GM11168 (cell line): Measurements from ENCODE around the gene NBEAL2.
"Not testable (repeated sequence)": the region's sequence is repeated elsewhere in the genome, so short reads cannot be mapped to it uniquely, and the experiment has no call there.

Experiments used
- in situ Hi-C: fragments of 300-500 bp; cut with MboI; formaldehyde crosslinking; loops from one replicate; pipeline ENCODE4 v1.12.0; 2022; ENCODE audit warnings: low sequenced_read_pairs; ENCODE audit not compliant: unreplicated experiment

NBEAL2 gene

DNA sequence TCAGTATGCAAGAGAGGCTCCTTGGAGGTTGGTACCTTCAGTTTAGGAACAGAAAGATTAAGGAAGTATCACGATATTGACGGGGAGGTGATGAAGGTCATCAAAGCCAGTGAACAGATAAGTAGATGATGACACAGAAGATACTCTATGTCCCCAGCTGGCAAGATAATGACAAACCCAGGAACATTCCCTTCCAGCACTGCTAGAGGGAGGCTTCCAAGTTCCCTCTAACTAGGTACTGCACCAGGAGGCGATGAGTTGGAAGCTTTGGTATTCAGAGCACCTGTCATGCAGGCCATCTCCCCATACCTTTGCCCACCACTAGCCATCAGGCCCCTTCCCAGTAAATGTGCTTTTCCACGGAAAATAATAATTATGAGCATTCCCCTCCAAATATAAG lies 40.8 kb downstream of the NBEAL2 start:
- in situ Hi-C loops, result loop anchor here (25.0 kb wide), 1 partner anchor 308 kb away; the partner anchor contains the start of genes PRSS50 and TMIE

- in situ Hi-C loops, result loop anchor here (25.0 kb wide), 1 partner anchor 310 kb away; the partner anchor contains the start of genes PRSS50 and TMIE
Measured at GRCh38 chr3:47022641-47023071, 43.2 kb downstream of the NBEAL2 start.

DNA sequence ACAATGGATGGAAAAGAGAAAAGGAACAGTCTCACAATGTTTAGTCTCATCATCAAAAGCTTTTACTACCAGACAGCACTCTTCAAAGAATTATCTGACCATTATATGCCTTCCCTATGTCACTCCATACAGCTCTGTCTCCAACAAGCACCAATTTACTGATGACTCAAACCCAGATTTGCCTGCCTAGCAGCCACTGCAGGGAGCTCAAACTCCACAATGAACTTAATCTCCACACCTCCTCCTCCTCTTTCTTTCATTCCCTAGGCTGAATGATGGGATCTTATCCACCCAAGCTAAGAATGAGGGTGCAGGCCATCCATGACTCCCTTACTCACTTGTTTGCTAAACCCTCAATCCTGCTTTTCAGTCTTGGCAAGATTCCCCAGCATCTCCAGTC lies 45.5 kb downstream of the NBEAL2 start:
- in situ Hi-C loops, result loop anchor here (25.0 kb wide), 1 partner anchor 313 kb away; the partner anchor contains the start of genes PRSS50 and TMIE

DNA sequence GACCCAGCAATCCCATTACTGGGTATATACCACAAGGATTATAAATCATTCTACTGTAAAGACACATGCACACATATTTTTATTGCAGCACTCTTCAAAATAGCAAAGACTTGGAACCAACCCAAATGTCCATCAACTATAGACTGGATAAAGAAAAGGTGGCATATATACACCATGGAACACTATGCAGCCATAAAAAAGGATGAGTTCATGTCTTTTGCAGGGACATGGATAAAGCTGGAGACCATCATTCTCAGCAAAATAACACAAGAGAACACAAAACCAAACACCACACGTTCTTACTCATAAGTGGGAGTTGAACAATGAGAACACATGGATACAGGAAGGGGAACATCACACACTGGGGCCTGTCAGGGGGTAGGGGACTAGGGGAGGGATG lies 47.0 kb downstream of the NBEAL2 start:
- in situ Hi-C loops, result not testable (repeated sequence)

- in situ Hi-C loops, result no loop called here
Measured at GRCh38 chr3:47028146-47028545, 48.7 kb downstream of the NBEAL2 start.

- in situ Hi-C loops, result no loop called here
Measured at GRCh38 chr3:47028667-47029066, 49.2 kb downstream of the NBEAL2 start.

- in situ Hi-C loops, result not testable (repeated sequence)
Measured at GRCh38 chr3:47031041-47031440, 51.6 kb downstream of the NBEAL2 start.

DNA sequence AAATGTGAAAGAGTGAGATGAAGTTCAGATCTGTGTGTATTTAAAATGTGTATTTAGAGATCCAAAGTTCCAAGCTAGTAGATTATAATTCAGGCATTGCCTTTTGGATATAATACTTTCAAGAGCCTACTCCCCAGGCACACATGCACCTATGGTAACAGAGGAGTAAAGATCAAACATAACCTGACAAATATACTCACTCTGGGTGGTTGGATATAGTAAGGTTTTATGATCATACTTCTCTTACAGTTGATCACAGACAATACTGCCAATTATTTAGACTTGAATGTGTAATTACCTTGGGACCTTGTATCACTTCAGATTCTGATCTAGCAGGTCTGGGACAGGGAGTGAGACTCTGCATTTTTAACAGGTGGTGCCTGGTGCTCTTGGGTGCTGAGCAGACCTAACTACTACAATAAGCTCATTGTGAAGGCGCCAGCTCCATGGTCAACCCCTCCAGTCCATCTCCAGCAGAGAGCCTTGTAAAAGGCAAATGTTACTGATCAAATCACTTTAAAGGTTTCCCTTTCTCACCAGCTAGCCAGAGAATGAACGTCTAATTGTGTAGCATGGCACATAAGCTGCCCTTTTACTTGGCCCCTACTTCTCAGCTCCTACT lies 55.5 kb downstream of the NBEAL2 start:
- in situ Hi-C loops, result no loop called here

DNA sequence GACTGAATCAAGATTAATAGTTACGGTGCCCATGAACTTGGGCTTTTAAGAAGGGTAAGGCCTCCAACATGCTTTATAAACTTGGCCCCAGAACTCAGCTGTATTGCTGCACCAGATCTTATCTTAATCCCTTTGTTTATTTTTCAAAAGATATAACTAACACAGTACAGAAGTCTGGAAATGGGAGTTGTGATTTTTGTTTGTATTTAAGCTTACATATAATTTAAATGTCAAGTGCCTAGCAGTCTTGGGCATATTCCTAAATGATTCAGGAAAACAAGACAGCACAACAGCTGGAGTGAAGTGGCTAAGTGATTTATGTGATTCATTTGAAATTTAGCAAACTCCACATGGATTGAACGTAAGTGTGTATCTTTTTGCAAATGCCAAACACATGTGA lies 56.2 kb downstream of the NBEAL2 start:
- in situ Hi-C loops, result no loop called here

GRCh38 chr3:47036145-47036544 lies 56.7 kb downstream of the NBEAL2 start:
- in situ Hi-C loops, result no loop called here

- in situ Hi-C loops, result not testable (repeated sequence)
Measured at GRCh38 chr3:47037302-47037701, 57.8 kb downstream of the NBEAL2 start.

DNA sequence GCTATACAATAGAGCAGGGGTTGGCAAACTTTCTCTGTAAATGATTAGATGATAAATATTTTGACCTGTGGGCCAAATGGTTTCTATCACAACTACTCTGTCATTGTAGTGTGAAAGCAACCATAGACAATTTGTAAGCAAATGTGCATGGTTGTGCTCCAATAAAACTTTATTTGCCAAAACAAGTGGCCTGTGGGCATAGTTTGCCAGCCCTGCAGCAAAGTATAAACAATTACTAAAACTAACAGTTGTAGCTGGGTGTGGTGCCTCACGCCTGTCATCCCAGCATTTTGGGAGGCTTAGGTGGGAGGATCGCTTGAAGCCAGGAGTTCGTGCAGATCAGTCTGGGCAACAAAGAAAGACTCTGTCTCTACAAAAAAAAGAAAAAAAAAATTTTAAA lies 61.6 kb downstream of the NBEAL2 start:
- in situ Hi-C loops, result no loop called here

DNA sequence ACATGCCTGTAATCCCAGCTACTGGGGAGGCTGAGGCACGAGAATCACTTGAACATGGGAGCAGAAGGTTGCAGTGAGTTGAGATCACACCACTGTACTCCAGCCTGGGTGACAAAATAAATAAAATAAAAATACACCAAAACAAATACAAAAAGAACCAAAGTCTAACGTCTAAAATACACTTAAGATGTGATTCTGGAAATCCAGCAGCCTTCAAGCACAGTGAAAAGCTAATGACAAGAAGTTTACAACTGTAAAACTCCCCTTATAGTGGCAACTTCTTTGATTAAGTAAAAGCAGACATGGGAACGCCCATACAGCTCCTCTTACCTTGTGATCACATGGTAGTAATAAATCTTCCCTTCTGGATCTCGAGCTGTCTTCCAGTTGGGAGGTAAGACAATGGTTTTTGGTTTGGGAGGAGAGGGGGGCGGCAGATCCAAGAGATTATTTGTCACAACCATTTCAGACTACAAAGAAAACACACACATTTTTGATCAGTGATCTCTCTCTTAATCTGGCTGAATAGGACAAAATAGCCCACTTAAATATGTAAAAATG lies 62.8 kb downstream of the NBEAL2 start:
- in situ Hi-C loops, result no loop called here

DNA sequence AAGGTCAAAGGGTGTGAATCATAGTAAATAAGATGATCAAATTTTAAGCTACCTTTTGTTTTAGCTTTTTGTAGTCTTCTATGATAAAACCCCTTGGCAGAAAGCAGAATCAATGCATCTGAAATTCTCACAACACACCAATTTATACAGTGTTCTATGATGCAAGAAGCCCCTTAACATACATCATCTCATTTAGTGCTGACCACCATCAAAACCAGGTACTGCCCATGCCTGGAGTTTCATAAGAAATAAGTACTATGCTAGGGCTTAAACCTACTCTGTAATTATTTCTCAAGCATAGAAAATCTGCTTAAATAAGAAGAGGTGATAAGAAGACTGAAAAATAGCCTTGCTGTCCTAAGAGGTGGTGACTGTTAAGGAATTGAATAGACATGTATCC lies 67.6 kb downstream of the NBEAL2 start:
- in situ Hi-C loops, result no loop called here

DNA sequence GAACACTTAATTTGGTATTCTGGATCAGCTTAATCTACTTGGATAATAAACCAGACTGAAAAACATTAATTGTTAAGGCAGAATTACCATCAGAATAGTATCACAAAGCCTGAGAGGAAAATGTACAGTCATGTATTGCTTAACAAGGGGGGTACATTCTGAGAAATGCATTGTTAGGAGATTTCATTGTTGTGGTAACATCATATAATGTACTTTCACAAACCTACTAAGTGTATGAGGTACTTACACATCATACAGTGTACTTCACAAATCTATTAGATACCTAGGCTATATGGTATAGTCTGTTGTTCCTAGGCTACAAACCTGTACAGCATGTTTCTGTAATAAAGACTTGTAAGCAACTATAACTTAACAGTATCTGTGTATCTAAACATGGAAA lies 68.2 kb downstream of the NBEAL2 start:
- in situ Hi-C loops, result no loop called here

- in situ Hi-C loops, result no loop called here
Measured at GRCh38 chr3:47054412-47054811, 74.9 kb downstream of the NBEAL2 start.

DNA sequence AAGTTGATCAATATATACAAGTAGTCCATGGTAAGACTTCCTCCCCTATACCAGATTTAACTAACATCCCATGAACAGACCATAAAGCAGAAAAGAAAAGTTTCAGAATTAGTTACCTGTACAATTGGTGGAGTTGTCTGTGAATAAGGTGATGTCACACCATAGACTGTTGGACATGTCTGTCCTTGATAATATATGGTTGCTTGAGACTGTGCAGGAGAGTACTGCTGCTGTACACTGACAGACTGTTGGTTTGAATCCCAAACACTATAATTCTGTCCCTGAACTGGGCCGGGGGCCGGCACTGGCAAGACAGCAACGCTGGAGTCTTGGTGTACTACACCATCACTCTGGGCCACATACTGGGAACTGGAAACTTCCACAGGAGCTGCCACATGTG lies 77.2 kb downstream of the NBEAL2 start:
- in situ Hi-C loops, result no loop called here

GRCh38 chr3:47057212-47057671 lies 77.8 kb downstream of the NBEAL2 start:
- in situ Hi-C loops, result no loop called here
